Left ventricle myocardium inferior (tissue), 1 donor: ENCODE measurements around the gene FOXK2. TPM values are rescaled to one million over a fixed set of nuclear protein-coding genes. Genes with fewer than 3 reads are reported as not detected.

Experiments
- DNase-seq: peaks from one replicate; pipeline ENCODE4 v3.0.0-alpha.2; 2020
- H3K27ac ChIP-seq: fragments of 200-600 bp; replicated peaks from 2 replicates; pipeline ENCODE4 v1.8.0; 2021
- H3K27me3 ChIP-seq: fragments of 200-600 bp; 2 replicates; pipeline ENCODE4 v1.8.0; 2021; ENCODE audit warnings: low read depth
- H3K36me3 ChIP-seq: fragments of 200-600 bp; 2 replicates; pipeline ENCODE4 v1.8.0; 2021
- H3K4me1 ChIP-seq: fragments of 200-600 bp; 2 replicates; pipeline ENCODE4 v1.8.0; 2021
- H3K4me3 ChIP-seq: fragments of 200-600 bp; 2 replicates; pipeline ENCODE4 v1.8.0; 2021; ENCODE audit warnings: mild to moderate bottlenecking, moderate library complexity
- H3K9me3 ChIP-seq: fragments of 200-600 bp; replicated peaks from 2 replicates; pipeline ENCODE4 v1.8.0; 2021
- intact Hi-C: fragments of 100-400 bp; cut with micrococcal nuclease; formaldehyde crosslinking; loops from one replicate; pipeline ENCODE4 v1.11.0; 2022
- total RNA-seq: library from RNA; stranded (reverse); fragmentation: NEBNext Ultra II Directional; extraction: Animal tissue kit (Norgen Biotek cat#: 25700); gene quantifications from one replicate; pipeline ENCODE4 v1.2.1, GENCODE V29; 2021
- TF ChIP-seq, protein P1 (sequence below): fragments of 200-600 bp; IDR thresholded peaks from 2 replicates; pipeline ENCODE4 v1.8.0; 2021; ENCODE audit warnings: antibody characterized with exemption, mild to moderate bottlenecking, borderline replicate concordance
- donor health status: DM: no; HTN: yes; CAD: no; lungs with severe emphysema.

Gene FOXK2
- total RNA-seq, 1 donor from 2014 or later = 41.6 TPM

DNA sequence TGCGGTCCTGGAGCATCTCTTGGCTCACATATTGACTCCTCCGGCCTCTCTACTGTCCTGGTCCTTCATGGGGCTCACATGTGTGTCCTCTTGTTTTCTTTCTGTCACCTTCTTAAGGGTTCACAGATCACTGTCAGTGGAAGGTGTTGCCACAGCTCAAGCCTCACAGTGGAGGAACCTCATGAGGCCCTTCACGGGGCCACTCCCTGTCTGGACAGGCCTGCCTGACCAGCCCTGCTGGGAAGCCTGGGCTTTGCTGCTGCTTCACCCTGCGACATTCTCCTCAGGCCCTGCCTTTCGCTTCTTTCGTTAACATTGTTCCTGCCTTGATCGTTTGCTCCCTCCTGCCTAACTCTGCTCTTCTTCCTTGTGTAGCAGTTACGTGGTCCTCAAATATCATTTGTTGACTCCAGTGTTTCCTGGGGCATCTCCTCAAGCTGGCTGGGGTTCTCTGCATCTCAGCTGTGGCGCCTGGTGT lies 72.8 kb downstream of the FOXK2 start:
- Histone ChIP-seq H3K36me3 (peaks cover 36% of the 10 kb centered on the region), H3K27ac (peak overlapping the region; percentile 92), H3K4me1 (peaks cover 53% of the 10 kb centered on the region), H3K9me3 (no peaks in the 10 kb centered on the region), H3K27me3 (no peaks in the 10 kb centered on the region), H3K4me3 (peak overlapping the region; percentile 76)
- TF ChIP-seq, protein P1, sequence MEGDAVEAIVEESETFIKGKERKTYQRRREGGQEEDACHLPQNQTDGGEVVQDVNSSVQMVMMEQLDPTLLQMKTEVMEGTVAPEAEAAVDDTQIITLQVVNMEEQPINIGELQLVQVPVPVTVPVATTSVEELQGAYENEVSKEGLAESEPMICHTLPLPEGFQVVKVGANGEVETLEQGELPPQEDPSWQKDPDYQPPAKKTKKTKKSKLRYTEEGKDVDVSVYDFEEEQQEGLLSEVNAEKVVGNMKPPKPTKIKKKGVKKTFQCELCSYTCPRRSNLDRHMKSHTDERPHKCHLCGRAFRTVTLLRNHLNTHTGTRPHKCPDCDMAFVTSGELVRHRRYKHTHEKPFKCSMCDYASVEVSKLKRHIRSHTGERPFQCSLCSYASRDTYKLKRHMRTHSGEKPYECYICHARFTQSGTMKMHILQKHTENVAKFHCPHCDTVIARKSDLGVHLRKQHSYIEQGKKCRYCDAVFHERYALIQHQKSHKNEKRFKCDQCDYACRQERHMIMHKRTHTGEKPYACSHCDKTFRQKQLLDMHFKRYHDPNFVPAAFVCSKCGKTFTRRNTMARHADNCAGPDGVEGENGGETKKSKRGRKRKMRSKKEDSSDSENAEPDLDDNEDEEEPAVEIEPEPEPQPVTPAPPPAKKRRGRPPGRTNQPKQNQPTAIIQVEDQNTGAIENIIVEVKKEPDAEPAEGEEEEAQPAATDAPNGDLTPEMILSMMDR = no peak
- intact Hi-C loops = no loop called here
- DNase-seq = no peak

DNA sequence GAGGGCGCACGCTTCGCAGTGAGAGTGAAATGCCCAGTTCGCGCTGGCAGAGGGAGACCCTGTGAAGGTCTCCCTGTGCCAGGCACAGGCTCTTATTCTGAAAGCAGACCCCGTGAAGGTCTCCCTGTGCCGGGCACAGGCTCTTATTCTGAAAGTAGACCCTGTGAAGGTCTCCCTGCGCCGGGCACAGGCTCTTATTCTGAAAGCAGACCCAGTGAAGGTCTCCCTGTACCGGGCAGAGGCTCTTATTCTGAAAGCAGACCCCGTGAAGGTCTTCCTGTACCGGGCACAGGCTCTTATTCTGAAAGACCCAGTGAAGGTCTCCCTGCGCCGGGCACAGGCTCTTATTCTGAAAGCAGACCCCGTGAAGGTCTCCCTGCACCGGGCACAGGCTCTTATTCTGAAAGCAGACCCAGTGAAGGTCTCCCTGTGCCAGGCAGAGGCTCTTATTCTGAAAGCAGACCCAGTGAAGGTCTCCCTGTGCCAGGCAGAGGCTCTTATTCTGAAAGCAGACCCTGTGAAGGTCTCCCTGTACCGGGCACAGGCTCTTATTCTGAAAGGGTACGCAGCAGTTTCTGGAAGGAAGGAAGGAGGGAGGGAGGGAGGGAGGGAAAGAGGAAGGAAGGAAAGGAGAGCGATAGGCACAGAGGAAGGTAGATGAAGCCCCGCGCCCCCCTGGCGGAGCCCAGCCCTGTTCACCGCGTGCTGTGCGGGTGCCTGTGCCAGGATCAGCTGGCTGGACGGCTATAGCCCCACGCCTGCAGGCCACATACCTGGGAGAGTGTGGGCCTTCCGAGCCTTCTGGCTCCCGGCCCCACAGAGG lies 73.4 kb downstream of the FOXK2 start:
- H3K4me1 ChIP-seq = peaks cover 53% of the 10 kb centered on the region
- TF ChIP-seq, protein P1 = no peak
- intact Hi-C loops = no loop called here

GRCh38 chr17:82593590-82594087 lies 74.1 kb downstream of the FOXK2 start:
- H3K27me3 ChIP-seq = no peaks in the 10 kb centered on the region
- no peak for DNase-seq
- no peaks in the 10 kb centered on the region for H3K9me3 ChIP-seq
- intact Hi-C loops = no loop called here
- peaks cover 30% of the 10 kb centered on the region for H3K36me3 ChIP-seq
- H3K4me1 ChIP-seq = peaks cover 55% of the 10 kb centered on the region
- peak overlapping the region; percentile 92 for H3K27ac ChIP-seq
- H3K4me3 ChIP-seq = peak overlapping the region; percentile 76
- TF ChIP-seq, protein P1 = no peak

More for the DNA sequence above, 73.4 kb downstream of the FOXK2 start:
- Histone ChIP-seq H3K4me3 (peak overlapping the region; percentile 76), H3K9me3 (no peaks in the 10 kb centered on the region), H3K27ac (peak overlapping the region; percentile 92), H3K27me3 (no peaks in the 10 kb centered on the region), H3K36me3 (peaks cover 32% of the 10 kb centered on the region)
- peak; percentile 54 for DNase-seq

GRCh38 chr17:82594571-82594970 lies 75.0 kb downstream of the FOXK2 start:
- Histone ChIP-seq H3K27ac (no peak overlapping the region), H3K36me3 (peaks cover 30% of the 10 kb centered on the region), H3K4me1 (peaks cover 58% of the 10 kb centered on the region), H3K4me3 (no peak overlapping the region), H3K9me3 (no peaks in the 10 kb centered on the region), H3K27me3 (no peaks in the 10 kb centered on the region)
- intact Hi-C loops = no loop called here
- TF ChIP-seq, protein P1 = no peak
- no peak for DNase-seq

DNA sequence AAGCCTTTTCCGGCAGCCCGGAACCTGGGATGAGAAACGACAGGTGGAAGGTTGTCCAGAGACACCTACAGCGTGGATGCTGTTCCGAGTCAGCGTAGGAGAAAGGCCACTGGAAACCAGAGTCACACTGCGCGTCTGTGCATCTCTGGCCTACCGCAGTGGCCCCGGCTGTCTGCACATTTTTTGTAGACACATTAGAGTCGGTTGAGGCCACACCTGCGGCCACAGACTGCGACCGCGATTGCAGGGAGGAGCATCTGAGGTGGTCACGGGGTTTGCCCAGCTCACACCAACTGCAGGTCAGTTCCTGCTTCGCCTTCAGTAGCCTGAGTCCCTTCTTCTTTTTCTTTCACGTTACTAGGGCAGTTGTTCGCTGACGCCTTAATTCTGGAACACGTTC lies 76.4 kb downstream of the FOXK2 start:
- Histone ChIP-seq H3K9me3 (no peaks in the 10 kb centered on the region), H3K27me3 (no peaks in the 10 kb centered on the region), H3K4me1 (peaks cover 62% of the 10 kb centered on the region), H3K36me3 (peaks cover 35% of the 10 kb centered on the region), H3K4me3 (no peak overlapping the region), H3K27ac (no peak overlapping the region)
- TF ChIP-seq, protein P1 = no peak
- DNase-seq = no peak
- intact Hi-C loops = no loop called here
